GM19025 (cell line): ENCODE data around the gene SLC6A9.

Source experiments
- ATAC-seq: cut with Tn5 transposase; IDR thresholded peaks from one replicate; pipeline ENCODE4 v1.9.1; 2021; ENCODE audit warnings: mild to moderate bottlenecking, low read depth, moderate library complexity; ENCODE audit not compliant: unreplicated experiment

SLC6A9 gene

DNA sequence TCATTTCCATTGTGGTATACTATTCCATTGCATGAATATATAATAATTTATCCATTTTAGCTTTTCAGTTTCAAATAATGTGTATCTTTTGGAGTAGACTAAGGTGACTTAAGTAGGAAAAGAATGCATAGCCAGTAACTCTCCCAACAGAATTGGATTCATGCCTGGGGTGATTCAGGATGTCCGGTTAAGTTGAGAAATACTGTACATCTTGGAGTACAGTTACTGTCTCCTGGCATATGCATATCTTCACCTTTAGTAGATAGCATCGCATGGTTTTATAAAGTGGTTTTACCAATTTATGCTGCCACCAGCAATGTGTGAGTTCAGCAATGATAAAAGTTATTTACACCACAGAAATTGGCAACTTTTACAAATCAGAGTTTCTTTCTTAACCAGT, 18.6 kb upstream of the SLC6A9 start:
- no peak for ATAC-seq

DNA sequence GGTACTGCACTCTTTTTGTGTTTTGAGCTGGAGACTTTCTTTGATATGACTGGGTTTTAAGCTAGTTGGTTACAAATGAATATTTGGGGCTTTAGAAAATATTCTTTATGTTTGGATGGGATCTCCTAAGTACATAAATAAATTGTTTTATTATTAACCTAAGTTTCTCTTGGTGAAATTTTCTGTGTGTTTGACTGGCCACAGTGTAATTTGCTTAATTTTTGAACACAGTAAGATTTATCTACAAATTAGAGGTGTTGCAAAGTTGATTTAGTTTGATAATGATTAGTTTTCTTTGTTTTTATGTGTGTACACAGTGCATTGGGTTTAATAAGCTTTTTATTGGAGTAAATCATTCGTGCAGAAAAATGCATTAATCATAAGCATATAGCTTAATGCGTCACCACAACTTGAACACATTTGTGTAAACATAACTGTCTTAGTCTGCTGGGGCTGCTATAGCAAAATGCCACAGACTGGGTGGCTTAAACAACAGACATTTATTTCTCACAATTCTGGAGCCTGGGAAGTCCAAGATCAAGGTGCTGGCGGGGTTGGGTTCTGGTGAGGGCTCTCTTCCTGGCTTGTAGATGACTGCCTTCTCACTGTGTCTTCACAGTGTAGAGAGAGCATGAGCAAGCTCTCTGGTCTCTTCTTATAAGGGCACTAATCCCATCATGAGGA, 17.4 kb upstream of the SLC6A9 start:
- no peak for ATAC-seq

DNA sequence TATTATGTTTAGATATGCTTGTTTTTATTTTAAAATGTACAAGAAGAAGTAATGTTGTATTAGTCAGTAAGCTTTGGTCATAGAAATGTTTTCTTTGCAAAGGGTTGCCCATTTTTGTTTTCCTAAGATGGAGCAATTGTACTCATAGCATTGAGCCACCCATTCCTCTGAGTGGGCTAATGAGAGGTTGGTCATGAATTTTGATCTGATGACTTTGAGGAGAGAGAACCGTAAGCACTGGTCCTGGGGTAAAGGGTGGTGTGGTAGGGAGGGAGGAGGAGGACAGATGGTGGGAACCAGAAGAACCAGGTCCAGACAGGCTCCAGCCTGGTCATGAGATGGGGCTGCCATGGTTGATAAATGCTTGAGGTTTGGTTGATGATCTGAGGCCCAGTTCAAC, 15.9 kb upstream of the SLC6A9 start:
- ATAC-seq, result no peak

DNA sequence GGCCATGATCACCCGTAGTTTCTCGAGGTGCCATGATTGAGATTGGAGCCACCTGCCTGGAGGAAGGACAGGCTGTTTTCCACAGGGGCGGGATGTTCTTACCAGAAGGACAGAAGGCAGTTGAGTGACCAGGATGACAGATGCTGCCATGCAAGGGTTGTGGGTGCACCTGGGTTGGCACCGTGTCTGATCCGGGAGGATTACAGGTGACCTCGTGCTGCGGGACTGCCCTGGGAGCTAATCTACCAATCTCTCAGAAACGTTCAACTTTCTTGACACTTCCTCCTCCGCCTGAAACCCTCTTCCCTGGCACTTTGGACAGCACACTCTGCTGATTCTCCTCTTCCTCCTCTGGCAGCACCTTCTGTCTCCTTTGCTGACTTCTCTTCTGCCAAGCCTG, 13.8 kb upstream of the SLC6A9 start:
- ATAC-seq, result no peak

DNA sequence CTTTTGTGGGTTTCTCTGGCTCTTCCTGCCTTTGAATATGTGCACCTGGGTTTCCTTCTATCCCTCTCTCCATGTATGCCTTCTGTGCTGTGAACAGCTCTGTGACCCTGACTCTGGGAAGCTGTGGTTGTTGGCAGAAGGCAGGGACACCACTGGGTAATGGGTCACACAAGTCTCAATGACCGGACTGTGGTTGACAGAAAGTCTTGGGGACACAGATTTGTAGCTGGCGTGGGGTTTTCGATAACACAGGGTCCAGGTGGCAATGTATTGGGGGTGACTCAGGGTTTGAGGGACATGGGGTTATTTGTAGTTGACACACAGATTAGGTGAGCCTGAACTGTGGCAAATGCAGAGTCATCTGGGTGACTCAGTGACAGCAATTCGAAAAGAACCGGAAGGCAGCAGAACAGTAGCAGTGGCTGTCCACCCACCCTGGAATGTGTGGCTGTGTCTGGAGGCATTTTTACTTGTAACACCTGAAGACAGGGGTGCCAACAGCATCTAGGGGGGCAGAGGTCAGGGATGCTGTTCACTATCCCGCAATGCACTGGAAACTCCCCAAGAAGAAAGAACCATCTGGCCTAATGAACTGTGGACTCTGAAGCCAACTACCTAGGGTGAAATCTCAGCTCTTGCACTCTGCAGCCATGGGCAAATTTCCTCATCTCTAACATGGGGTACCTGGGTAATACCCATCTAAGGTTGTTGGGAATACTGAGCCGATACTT, 13.0 kb upstream of the SLC6A9 start:
- ATAC-seq, result no peak

DNA sequence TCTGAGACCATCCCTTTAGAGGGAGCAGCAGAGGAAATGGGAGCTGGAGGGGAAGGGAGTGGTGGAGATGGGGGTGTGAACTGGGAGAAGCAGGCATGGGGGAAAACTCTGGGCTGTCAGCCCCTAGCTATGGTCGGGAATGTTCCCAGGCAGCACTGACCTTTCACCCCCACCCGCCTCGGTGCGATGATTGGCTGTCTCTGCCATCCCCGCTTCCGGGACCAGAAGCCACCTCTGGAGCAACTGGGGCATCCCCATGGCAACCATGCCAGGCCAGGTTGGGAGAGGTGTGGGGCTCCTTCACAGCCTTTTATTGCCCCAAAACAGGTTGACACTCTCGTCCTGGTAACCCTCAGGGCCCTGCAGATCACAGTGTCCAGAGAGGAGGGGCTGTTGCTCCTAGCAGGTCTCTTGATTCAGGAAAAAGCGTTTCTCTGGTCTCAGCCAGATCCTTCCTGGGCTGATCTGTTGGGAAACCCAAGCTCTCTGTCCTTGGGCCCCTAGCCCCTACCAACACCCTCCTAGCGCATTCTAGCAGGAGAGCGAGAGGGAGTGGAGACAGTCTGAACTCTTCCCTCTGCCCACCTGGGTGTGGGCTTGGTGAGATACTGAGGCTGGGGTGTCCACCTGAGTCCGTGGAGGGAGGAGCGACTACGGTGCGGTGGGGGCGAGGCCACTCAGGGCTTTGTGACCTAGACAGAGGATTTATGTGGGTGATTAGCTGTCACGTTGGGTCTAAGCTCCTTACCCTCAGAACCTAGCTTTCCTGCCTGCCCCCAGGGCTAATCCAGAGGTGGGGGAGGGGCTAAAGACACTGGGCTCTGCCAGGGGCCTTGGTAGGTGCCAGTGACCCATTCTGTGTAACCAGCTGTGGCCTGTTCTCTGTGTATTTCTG, 12.2 kb upstream of the SLC6A9 start:
- ATAC-seq, result no peak

DNA sequence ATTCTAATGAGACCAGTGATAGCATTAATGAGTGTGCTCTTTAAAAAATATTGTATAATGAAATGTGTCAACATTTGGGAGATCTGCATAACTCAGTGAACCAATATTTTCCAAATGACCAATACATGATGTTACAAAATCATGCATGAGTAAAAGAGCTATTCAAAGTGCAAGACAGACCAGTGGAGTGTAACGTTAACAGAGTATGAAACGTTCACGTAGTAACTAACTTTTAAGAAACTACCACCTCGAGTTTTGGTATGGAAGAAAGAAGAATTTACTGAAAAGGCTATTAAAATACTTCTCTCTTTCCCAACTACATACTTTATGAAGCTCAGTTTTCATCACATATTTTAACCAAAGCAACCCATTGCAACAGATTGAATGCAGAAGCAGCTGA, 9.6 kb upstream of the SLC6A9 start:
- ATAC-seq, result no peak

DNA sequence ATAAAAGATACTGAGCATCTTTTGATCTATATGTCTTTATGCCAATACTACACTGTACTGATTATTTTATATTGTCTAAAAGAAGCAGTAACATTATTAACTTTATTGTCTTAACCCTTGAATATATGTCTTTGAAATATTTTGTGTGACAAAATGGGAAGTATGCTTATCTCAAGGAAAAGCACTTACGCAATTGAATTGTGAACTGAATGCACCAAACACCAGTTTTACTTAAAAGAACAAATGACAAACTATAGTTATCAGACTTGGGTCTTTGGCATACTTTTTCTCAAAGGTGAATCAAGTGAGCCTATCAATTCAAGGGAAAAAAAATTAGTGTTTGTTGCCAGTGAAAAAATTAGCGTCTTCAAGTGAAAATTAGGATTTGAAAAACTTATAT, 9.2 kb upstream of the SLC6A9 start:
- ATAC-seq, result no peak

DNA sequence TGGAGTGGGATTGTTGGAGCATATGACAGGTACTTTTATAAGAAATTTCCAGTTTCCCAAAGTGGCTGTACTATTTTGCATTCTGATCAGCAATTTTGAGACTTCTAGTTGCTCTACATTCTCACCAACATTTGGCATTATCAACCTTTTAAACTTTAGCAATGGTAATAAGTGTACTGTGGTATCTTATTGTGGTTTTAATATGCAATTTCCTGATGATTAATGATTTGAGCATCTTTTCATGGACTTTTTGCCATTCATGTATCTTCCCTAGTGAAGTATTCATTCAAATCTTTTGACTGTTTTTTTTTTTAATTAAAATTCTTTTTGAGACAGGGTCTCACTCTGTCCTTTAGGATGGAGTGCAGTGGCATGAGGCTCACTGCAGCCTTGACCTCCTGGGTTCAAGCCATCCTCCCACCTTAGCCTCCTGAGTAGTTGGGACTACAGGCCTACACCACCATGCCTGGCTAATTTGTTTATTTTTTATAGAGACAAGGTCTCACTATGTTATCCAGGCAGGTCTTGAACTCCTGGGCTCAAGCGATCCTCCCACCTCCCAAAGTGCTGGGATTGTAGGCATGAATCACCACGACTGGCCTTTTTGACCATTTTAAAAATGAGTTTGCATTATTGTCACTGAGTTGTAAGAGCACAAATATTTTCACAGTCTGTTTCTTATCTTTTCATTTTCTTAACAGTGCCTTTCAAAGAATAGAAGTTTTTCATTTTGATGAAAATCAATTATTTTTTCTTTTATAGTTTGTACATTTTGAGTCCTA, 7.8 kb upstream of the SLC6A9 start:
- no peak for ATAC-seq

DNA sequence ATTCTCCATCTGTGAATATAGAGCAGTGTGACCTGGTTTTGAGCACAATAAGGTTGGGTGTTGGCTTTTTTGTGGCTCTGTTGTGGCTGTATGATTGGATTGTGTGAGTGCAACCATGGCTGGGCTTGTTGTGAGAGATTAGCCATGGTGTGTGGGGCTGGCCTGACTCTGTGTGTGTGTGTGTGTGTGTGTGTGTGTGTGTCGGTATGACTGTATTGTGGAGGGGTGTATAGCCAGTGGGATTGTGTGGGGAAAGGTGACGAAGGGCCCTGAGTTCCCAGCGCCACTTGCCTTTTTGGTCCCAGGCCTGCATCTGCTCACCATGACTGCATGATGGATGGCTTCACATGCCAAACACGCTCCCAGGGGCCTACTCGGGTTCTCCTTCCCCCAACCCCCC, 5.9 kb upstream of the SLC6A9 start:
- no peak for ATAC-seq

DNA sequence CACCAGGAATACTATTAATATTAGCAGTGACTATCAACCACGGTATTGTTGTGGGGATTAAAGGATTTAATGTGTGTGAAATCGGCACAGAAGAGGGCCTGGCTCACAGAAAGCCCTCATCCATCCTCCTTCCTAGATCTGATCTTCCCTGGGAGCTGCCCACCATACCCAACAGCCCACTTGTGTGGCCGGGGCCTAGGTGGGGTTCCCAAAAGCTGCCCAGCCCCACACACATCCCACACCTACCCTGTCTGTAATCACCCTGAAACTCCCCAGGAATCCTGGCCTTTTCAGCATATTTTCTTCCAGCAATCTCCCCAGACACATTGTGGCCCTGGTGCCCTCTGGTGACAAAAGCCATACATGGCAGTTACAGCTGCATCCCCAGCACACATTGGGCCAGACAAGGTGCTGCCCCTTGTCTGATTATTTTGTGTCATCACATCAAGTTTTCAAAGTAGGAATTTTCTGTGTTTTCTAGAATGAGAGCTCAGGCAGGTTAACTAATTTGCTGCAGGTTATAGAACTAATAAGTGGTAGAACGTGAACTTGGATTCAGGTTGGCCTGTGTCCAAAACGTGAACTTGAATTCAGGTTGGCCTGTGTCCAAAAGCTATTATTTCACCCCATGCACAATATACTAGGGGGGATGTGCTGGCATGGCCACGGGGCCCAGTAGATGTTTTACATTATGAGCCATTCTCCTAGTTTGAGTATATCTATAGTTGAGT, 5.3 kb upstream of the SLC6A9 start:
- no peak for ATAC-seq

DNA sequence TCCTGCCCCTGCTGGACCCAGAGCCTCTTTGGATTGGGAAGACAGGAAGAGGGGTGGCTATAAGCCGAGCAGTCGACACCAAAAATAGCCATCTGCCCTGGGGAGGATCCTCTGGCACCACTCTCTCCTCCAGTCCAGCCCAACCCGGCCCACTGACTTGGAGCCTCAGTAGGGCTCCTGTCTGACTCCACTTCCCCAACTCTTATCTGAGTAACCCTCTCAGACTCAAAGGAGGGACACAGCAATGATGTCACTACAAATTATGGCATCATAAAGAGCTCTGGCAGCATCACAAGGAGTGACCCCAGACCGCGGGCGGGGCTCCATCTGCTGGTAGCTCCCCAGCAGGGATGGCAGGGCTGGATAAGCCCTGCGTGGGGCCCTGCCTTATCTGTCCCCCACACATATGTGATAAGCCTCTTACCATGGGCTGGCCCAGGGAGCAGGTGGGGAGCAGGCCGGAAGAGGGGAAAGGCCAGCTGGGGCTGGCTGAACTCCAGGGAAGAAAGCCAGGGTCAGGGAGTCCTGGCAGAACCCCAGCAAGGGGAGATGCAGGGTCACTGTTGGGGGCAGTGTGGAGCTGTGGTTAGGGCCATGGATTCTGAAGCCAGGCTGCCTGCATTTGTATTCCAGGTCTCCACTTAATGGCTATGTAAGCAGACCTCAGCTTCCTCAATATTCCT, 4.6 kb upstream of the SLC6A9 start:
- ATAC-seq, result no peak

DNA sequence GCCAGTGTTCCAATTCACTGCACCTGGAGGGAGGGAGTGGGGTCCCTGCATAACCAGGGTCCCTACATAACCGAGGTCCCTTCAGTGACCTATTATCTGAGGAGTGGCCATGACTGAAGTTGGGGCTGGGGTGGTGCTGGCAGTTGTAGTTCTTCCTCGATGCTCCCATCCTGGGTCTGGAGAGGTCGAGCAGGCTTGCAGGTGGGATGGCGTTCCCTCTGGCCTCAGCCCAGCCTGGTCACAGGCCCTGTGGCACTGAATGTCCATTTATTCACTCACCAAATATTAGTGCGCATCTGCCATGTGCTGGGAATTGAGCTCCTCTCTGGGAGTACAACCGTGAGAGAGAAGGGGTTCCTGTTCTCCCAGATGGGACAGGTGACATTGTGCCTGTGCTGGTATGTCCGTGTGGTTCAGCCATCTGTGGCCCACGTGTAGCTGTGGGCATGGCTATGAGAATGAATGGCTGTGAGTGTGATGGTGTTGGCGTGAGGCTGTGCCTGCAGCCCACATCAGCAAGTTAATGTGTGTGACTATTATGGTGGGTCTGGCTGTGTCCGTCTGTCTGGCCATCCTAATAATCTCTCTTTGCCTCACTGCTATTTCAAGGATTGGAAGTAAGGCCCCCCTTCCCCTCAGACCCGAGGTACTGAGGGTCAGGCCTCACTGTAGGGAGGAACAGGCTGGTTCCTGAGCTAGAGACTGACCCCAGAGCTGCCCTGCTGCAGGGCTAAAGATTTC, 3.9 kb upstream of the SLC6A9 start:
- no peak for ATAC-seq

DNA sequence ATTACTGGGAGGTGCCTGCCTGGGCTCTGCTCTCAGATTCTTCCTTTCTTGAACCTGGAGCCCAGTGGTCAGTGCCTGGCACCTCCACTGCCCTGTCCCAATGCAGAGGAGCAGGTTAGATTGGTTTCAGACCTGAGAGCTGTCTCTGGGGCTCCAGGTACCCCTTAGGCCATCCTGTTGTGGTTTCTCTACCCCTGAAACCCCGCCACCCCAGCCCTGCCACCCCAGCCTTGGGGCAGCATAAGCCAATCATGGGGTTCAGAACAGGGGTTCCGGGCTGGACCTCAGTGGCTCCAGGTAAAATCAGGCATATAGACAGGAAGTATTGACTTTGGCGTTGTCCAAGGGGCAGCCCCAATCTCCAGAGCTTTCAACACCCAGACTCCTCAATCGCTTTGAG, 3.2 kb upstream of the SLC6A9 start:
- ATAC-seq, result no peak

DNA sequence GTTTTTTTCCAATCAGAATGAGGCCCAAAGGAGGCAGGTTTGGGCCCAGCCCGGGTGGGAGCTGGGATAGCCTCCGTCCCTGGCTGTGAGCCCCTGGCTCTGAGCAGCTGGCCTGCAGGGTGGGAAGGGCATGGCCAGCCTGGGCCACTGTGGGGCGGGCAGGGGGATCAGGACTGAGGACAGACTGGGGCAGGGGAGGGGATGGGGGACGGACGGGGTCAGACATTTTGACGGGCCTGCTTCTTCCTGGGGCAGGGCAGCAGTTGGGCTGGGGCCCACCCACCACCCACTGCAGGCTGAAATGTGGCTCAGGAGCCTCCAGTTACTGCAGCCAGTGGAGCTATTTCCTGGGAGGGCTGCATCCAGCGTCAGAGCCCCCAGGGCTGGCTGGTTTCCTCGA, 2.5 kb upstream of the SLC6A9 start:
- ATAC-seq, result no peak

DNA sequence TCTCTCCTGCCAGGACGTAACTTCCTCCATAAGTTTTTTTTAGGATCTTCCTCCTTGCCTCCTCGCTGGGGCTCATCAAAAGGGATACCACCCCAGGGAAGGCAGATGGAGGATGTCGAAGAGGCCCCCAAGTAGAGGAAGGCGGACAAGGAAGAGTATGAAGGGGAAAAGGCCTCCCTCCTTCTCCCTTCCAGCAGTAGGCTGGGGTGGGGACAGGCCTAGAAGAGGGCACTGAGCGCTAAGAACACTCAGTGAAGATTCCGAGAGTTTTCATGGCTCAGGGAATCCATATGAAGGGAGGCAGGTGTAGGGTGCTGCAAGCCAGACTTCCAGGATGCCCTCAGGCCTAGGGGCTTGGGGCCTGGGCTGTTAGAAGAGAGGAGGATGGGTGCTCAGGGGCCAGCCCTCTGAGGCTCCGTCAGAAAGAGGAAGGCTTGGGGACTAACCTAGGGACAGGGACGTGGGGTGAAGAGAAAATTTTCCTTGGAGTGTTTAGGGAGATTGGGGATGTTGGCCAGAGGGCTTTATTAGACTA, 1.8 kb upstream of the SLC6A9 start:
- no peak for ATAC-seq

DNA sequence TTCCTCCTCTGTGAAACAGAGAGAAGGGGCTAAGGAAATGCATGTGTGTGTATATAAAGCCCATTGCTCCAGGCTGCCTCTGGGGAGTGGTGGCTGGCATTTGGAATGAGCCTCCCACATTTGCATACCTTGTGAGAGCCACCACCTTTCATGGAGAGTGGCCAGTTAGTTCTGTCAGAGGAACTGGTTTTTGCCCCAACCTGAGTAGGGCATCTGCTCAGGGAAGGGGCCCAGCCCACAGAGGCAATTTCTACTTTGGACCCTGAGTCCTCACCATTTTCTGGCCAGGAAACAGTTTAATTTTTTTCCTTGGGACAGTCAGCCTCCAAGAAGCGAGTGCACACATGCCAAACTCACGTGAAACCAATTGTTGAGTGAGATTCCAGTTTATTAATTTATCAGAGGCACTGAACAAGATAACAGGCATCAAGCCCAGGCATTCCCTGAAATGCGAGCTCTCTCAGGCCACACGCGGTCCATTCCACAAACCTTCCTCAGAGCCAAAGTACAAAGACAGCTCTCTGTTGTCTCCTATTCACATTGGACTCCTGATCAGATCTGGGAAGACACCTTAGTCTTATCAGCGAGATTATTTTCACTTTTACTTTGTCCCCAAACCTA, 1.0 kb upstream of the SLC6A9 start:
- no peak for ATAC-seq

DNA sequence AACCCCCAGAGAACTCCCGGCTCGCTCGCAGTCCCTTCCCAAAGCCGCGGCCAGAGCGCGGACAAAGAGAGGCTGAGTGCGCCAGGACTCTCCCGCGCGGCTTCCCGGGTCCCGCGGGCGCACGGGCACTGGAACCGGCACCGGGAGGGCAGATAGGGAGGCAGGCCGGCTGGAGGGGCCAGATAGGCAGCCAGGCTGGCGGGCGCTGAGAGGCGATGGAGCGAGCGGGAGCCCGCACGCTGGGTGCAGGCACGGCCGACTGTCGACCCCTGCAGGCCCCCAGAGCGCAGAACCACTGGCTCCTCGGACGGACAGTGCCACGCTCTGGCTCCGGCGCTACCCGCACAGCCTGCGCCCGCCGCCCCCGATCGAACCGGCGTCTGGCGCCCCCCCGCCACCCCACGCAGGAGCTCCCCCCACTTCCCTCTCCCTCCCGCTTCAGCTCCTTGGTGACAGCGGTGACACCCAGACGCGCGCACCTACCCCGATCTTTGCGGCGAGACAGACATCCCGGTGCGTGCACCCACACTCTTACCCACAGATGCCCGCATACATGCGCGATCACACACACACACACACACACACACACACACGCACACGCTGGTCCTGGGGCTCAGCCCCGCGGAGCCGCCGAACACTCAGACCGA, 534 bp downstream of the SLC6A9 start:
- ATAC-seq, result peak; percentile 3
